Peyer's patch (tissue), 4 donors: Measurements from ENCODE around the gene TAF1D.

Experiments used
- CTCF ChIP-seq, 6 experiments: fragments of 450-650 bp in 4 of 6; fragments of 200-600 bp in 2 of 6; sonication (generic) in 1 of 6; IDR thresholded peaks; one replicate each; pipeline ENCODE4 v1.5.1; 2017 to 2019; ENCODE audit warnings: antibody characterized with exemption in 6 of 6, mild to moderate bottlenecking in 3 of 6, moderate library complexity in 1 of 6
- POLR2A ChIP-seq, 2 donors: fragments of 450-650 bp; IDR thresholded peaks; one replicate each; pipeline ENCODE4 v1.5.1; 2017; ENCODE audit warnings: antibody characterized with exemption in 2 of 2, mild to moderate bottlenecking in 2 of 2, moderate library complexity in 2 of 2

- TF ChIP-seq CTCF (IDR thresholded peaks at IDR 0.05) (no peak), POLR2A (IDR thresholded peaks at IDR 0.05) (no peak)
These were observed 31.1 kb downstream of the TAF1D start for GRCh38 chr11:93710239-93710638.
